Activated CD4-positive, alpha-beta T cell treated with anti-CD3 and anti-CD28 coated beads, Interleukin-2, amount 50 U/mL, for 1 hour (primary cell): ENCODE measurements around the gene TFE3.
A peak's percentile ranks its signal among the peaks of the same experiment; 100 is the strongest.

Source experiments
- DNase-seq: peaks from one replicate; pipeline ENCODE4 v3.0.0-alpha.2; 2020

TFE3 gene

DNA sequence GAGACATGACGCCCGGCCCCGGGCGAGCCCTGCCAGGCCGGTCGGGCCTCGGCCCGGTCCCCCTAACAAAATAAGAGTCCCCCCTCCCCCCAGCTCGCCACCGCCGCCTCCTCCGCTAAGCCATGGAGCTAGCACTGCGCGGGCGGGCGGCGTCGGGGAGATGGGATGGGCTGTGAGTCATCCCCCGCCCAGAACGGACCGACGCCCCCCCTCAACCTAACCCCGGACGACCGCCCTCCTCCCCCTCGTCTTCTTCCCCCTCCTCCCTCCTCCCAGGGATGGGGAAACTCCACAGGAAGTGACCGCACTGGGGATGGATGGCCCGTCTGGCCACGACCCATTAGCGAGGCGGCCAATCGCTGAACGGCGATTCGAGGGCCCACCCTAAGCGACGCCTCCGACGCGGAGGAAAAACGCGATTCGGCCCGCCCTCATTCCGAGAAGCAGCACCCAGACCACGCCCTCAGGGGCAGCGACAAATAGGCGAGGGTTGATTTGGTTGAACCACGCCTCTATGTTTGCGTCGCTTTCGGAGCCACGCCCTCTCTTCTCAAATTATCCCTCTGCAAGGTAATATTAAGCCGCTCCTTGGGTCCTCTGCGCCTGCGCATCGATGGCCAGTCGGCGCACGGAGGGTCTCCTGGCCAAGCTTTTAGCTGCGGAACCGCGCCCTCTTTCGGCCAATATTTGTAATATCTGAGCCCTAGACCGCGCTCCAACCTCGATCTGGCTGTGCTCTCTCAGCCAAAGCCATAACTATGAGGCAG lies at the start of gene TFE3:
Gene TFE3 (minus strand): TSS at position 138 of the 767 bp plus-strand sequence. CDS start 131 bp downstream, at position 7.
- peak; percentile 93 for DNase-seq

DNA sequence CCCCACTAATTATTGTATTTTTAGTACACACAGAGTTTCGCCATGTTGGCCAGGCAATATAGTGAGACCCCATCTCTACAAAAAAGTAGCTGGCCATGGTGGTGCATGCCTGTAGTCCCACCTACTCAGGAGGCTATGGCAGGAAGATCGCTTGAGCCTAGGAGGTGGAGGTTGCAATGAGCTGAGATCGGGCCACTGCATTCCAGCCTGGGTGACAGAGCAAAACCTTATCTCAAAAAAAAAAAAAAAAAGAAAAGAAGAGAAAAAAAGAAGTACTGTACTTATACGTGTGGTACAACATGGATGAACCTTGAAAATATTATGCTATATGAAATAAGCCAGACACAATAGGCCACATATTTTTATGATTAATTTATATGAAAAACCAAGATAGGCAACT lies 46.4 kb upstream of the TFE3 start:
- DNase-seq: no peak

DNA sequence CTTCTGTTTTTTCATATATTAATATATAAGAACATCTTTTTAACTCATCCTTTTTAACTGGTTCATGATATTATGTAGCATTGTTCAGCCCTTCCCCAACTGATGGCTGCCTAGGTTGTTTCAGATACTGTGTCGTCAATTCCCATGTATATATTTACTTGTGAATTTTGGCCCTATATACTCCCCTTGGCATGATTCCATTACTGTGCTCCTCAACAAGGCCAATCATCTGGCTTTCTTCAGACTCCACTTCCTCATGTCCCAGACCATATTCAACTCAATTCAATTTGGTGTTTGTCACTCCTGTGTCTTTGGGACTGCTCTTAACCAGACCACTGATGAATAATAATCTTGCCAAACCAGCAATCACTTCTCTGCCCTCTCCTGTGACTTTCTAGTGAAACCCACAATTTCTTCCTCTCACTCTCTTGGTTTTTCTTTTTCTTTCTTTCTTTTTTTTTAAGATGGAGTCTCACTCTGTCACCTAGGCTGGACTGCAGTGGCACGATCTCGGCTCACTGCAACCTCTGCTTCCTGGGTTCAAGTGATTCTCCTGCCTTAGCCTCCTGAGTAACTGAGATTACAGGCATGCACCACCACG lies 39.2 kb upstream of the TFE3 start:
- no peak for DNase-seq

- peak; percentile 66 for DNase-seq
These were observed 36.6 kb upstream of the TFE3 start, which contains the start of gene WDR45 for GRCh38 chrX:49079489-49080428. WDR45 (minus strand) TSS chrX:49079887; CDS start chrX:49078095, 1,792 bp downstream.

DNA sequence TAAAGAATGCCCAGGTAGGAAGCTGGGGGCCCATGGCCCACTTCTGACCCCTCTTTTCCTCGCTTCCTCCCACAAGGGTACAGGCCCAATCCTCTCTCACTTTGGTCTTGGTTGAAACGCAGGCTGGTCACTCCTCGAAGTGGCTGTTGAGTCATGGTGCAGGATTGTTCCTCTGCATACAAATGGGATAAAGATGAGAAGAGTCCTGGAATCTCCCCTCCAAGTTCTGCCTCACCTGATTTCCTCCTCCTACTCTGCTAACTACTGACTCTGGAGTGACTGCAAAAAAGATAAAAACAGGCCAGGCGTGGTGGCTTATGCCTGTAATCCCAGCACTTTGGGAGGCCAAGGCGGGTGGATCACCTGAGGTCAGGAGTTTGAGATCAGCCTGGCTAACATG lies 34.8 kb upstream of the TFE3 start:
- no peak for DNase-seq

DNA sequence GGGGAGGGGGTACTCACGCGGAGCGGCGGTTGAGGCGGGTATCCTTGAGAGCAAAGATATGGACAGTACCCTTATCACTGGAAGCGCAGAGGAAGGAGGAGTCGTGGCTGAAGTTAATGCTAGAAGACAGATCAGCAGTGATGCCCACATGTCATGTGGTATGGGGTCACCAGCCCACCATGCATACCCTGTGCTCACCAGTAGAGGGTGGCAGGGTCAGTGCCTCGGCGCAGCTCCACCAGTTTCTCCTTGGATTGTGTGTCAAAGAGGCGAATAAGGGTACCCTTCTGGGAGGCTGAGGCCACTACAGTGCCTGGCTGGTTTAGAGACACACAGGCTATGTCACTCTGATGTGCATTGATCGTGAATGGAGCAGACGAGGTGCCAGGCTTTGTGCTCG lies 32.2 kb upstream of the TFE3 start:
- no peak for DNase-seq

- DNase-seq: peak; percentile 86
These were observed 30.7 kb upstream of the TFE3 start, which contains the start of gene PRAF2 for GRCh38 chrX:49073601-49074575. PRAF2 (minus strand) TSS chrX:49074002; CDS start chrX:49073987, 15 bp downstream.

- DNase-seq: no peak
These were observed 29.5 kb upstream of the TFE3 start for GRCh38 chrX:49072712-49073095.

DNA sequence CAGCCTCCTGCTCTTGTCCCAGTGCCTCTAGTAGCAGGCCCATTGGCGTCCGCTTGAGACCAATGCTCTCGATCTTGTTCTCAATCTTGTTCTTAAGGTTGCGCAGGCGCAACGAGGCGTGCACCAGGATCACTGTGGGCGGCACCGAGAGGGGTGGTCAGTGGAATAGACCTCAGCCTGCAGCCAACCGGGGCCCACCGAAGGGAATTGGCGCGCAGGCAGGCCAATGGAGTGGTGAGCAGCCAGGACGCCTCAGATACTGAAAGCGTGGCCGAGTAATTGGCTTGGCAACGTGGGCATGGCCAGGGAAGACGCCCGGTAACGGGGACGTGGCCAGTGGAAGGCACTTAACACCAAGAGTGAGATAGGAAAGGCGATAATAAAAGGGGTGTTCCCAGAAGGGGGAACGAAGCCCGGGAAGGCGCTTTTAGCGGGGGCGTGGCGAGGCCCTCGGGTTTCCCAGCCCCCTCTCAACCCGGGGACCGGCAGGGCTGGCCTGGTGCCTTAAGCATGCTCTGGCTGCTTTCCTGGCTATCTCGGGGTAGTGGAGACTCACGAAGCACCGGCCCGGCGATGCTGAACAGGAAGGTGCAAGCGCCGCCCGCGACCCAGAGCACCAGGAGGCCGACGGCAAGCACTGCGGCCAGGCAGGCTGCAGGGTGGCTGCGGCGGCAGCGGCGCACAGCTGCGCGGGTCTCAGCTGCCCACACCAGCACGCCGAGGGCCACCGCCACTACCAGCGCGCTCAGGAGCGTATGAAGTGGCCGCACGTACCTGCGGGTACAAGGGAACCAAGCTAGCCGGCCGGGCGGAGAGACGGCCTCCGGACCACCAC lies 28.9 kb upstream of the TFE3 start:
- no peak for DNase-seq

- no peak for DNase-seq
These were observed 27.8 kb upstream of the TFE3 start for GRCh38 chrX:49070988-49071387.

- no peak for DNase-seq
These were observed 25.9 kb upstream of the TFE3 start for GRCh38 chrX:49069038-49069437.

- no peak for DNase-seq
These were observed 24.3 kb upstream of the TFE3 start for GRCh38 chrX:49067285-49068120.

- no peak for DNase-seq
These were observed 23.5 kb upstream of the TFE3 start for GRCh38 chrX:49066690-49067089.

GRCh38 chrX:49066278-49066677 lies 23.1 kb upstream of the TFE3 start:
- no peak for DNase-seq

GRCh38 chrX:49064735-49065134 lies 21.6 kb upstream of the TFE3 start:
- DNase-seq: no peak

GRCh38 chrX:49064303-49064702 lies 21.1 kb upstream of the TFE3 start:
- no peak for DNase-seq

DNA sequence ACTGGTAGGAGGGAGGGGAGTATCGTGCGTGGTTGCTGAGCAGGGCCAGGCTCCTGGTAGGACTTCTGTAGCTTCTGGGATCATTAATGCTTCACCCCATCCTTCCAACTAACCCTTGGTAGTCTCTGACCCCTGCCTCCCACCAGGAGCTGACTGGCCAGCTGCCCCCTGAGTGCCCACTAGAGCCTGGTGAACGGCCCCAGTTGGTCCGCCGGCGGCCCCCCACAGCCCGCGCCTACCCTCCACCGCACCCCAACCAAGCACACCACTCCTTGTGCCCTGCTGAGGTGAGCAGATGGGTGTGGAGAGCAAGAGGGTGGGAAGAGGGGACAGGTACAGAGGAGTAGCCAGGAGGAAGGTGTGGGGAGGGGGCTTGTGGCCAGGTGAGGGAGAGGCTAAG lies 20.6 kb upstream of the TFE3 start:
- DNase-seq: no peak

- no peak for DNase-seq
These were observed 18.8 kb upstream of the TFE3 start for GRCh38 chrX:49061916-49062315.

DNA sequence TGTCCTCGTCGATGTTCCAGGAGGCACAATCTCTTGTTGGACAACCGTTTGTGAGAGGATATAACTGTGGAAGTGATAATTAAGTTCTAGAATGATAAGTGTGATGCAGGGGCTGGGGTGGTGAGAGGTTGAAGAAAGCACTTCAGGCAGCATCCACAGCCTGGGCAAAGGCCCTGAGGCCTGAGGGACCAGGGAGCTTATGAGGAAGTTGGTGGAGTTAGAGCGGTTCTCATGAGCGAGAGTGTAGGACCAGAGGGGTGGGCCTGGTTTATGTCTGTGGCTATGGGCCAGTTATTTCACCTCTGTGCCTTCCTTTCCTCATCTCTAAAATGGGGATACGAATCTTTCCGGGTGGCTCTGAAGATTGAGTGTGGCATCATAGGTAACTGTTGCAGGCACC lies 18.3 kb upstream of the TFE3 start:
- no peak for DNase-seq

- DNase-seq: no peak
These were observed 17.8 kb upstream of the TFE3 start for GRCh38 chrX:49060914-49061313.
